GM12878 (cell line): ENCODE measurements around the gene POU2AF2.

Experiments
- DPF2 ChIP-seq: fragments of 450-650 bp; IDR thresholded peaks from 2 replicates; pipeline ENCODE4 v1.6.1; 2017; ENCODE audit warnings: mild to moderate bottlenecking
- TF ChIP-seq, protein P1 (sequence below): IDR thresholded peaks from 2 replicates; pipeline ENCODE4 v1.6.1; 2012; ENCODE audit warnings: low read depth, low read length, improper control_type of control experiment
- TF ChIP-seq, protein P2 (sequence below), 3 experiments: IDR thresholded peaks in 2 of 3; conservative IDR thresholded peaks in 1 of 3; 2 replicates each; pipeline ENCODE4 v1.5.1; 2011; ENCODE audit warnings: low read depth in 3 of 3, low read length in 3 of 3, mild to moderate bottlenecking in 3 of 3, control low read depth in 2 of 3, moderate library complexity in 2 of 3, inconsistent platforms in 1 of 3, mixed read lengths in 1 of 3; ENCODE audit not compliant: control insufficient read depth in 2 of 3, insufficient read depth in 1 of 3; ENCODE audit errors: extremely low read depth in 1 of 3

DNA sequence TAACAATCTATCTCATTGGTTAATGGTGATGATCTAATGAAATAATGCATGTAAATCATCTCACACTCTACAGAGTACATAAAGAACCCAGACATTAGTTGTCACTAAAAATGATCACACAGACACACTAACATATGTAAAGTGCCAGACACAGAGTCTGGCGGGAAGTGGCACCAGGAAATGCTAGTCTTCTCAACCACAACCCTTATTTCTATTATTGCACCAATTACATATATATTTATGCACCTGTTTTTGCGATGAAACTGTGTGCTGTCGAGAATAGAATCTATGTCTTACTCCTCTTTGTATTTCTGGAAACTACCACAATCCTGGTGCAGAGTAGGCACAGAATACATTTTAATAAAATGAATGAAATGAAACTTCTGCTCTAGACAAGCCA is 26.9 kb downstream of the POU2AF2 start:
- TF ChIP-seq, protein P1, sequence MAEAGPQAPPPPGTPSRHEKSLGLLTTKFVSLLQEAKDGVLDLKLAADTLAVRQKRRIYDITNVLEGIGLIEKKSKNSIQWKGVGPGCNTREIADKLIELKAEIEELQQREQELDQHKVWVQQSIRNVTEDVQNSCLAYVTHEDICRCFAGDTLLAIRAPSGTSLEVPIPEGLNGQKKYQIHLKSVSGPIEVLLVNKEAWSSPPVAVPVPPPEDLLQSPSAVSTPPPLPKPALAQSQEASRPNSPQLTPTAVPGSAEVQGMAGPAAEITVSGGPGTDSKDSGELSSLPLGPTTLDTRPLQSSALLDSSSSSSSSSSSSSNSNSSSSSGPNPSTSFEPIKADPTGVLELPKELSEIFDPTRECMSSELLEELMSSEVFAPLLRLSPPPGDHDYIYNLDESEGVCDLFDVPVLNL, result no peak
- TF ChIP-seq DPF2, result no peak
- TF ChIP-seq, protein P2, sequence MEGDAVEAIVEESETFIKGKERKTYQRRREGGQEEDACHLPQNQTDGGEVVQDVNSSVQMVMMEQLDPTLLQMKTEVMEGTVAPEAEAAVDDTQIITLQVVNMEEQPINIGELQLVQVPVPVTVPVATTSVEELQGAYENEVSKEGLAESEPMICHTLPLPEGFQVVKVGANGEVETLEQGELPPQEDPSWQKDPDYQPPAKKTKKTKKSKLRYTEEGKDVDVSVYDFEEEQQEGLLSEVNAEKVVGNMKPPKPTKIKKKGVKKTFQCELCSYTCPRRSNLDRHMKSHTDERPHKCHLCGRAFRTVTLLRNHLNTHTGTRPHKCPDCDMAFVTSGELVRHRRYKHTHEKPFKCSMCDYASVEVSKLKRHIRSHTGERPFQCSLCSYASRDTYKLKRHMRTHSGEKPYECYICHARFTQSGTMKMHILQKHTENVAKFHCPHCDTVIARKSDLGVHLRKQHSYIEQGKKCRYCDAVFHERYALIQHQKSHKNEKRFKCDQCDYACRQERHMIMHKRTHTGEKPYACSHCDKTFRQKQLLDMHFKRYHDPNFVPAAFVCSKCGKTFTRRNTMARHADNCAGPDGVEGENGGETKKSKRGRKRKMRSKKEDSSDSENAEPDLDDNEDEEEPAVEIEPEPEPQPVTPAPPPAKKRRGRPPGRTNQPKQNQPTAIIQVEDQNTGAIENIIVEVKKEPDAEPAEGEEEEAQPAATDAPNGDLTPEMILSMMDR (IDR thresholded peaks at IDR 0.05 in 2 of 3, conservative IDR thresholded peaks at IDR 0.05 in 1 of 3; ENCODE audit: control insufficient read depth in 2 of 3, extremely low read depth in 1 of 3, insufficient read depth in 1 of 3, low read depth in 3 of 3, low read length in 3 of 3), result no peak
